Natural killer cell (primary cell): Measurements from ENCODE around the gene CFAP20. TPM values are rescaled to one million over a fixed set of nuclear protein-coding genes. Genes with fewer than 3 reads are reported as not detected.

Source experiments
- ATAC-seq, 3 donors: fragments of 150-1000 bp in 2 of 3; fragments of 200-7000 bp in 1 of 3; cut with Tn5 transposase; 1 replicate in 1 of 3; 2 replicates in 2 of 3; pipeline ENCODE4 v1.10.0; 2021; ENCODE audit warnings: mild to moderate bottlenecking in 2 of 3, moderate library complexity in 2 of 3
- DNase-seq, 2 donors: peaks; one replicate each; pipeline versions ENCODE4 v3.0.0 to v3.0.0-alpha.2; 2013 to 2021; ENCODE audit warnings: mixed read lengths in 1 of 2
- H3K27ac ChIP-seq: one replicate; pipeline ENCODE4 v1.5.1; 2013; ENCODE audit warnings: mild to moderate bottlenecking, low read length
- H3K27me3 ChIP-seq: one replicate; pipeline ENCODE4 v1.6.1; 2013; ENCODE audit warnings: low read length; ENCODE audit not compliant: control insufficient read depth, insufficient read depth
- H3K36me3 ChIP-seq: one replicate; pipeline ENCODE4 v1.6.1; 2013; ENCODE audit warnings: low read length; ENCODE audit not compliant: control insufficient read depth, insufficient read depth
- H3K4me1 ChIP-seq: one replicate; pipeline ENCODE4 v1.6.1; 2013; ENCODE audit warnings: low read length; ENCODE audit not compliant: control insufficient read depth, insufficient read depth
- H3K4me3 ChIP-seq: one replicate; pipeline ENCODE4 v1.5.1; 2013; ENCODE audit warnings: low read length
- H3K9me3 ChIP-seq: one replicate; pipeline ENCODE4 v1.6.1; 2013; ENCODE audit warnings: low read length; ENCODE audit not compliant: control insufficient read depth, insufficient read depth
- H3K27ac Mint-ChIP-seq, 2 donors: one replicate each; pipeline ENCODE4 v1.8.0; 2022; ENCODE audit warnings: mild to moderate bottlenecking in 2 of 2, mixed read lengths in 2 of 2, moderate library complexity in 1 of 2
- H3K27me3 Mint-ChIP-seq, 2 donors: one replicate each; pipeline ENCODE4 v1.8.0; 2022; ENCODE audit warnings: low read depth in 2 of 2, mixed read lengths in 2 of 2
- H3K36me3 Mint-ChIP-seq: one replicate; pipeline ENCODE4 v1.8.0; 2022; ENCODE audit warnings: mixed read lengths
- H3K4me1 Mint-ChIP-seq, 2 donors: one replicate each; pipeline ENCODE4 v1.8.0; 2022; ENCODE audit warnings: mixed read lengths in 2 of 2
- H3K4me3 Mint-ChIP-seq: one replicate; pipeline ENCODE4 v1.8.0; 2022; ENCODE audit warnings: mild to moderate bottlenecking, moderate library complexity, mixed read lengths
- H3K9me3 Mint-ChIP-seq, 2 donors: one replicate each; pipeline ENCODE4 v1.8.0; 2022; ENCODE audit warnings: mixed read lengths in 2 of 2
- CTCF ChIP-seq: fragments of 200-600 bp; IDR thresholded peaks from one replicate; pipeline ENCODE4 v1.8.0; 2022; ENCODE audit warnings: antibody characterized with exemption
- WGBS: methylation state at CpG from one replicate; pipeline ENCODE4 v1.1.7; 2013; ENCODE audit warnings: missing lambda C conversion rate; ENCODE audit not compliant: insufficient coverage; 5-methylcytosine and 5-hydroxymethylcytosine counted together
- intact Hi-C: fragments of 100-400 bp; cut with micrococcal nuclease; formaldehyde crosslinking; loops from one replicate; pipeline ENCODE4 v1.14.2; 2022
- total RNA-seq, 4 donors: library from RNA; stranded (reverse); fragments of 120-200 nt in 1 of 4; gene quantifications; one replicate each; pipeline versions ENCODE4 v1.2.3 to v1.2.4, GENCODE V29; 2013 to 2022

Gene CFAP20
- total RNA-seq, 3 donors from 2014 or later (not counting 1 experiment from before 2014, with no cell fraction given), result 57.9 to 137 (median 64.7) TPM

GRCh38 chr16:58116529-58116928 lies 12.7 kb downstream of the CFAP20 start:
- Mint-ChIP-seq H3K4me3 (no peak overlapping the region), H3K27ac (peak overlapping the region in 1 of 2 donors; percentile 24), H3K4me1 (peaks cover 20 to 24% of the 10 kb centered on the region in 2 donors), H3K9me3 (no peaks in the 10 kb centered on the region), H3K27me3 (no peaks in the 10 kb centered on the region), H3K36me3 (peaks cover 16% of the 10 kb centered on the region)
- no peaks in the 10 kb centered on the region for H3K4me1 ChIP-seq
- H3K36me3 ChIP-seq, result peaks cover 38% of the 10 kb centered on the region
- no peak overlapping the region for H3K4me3 ChIP-seq
- no peak for TF ChIP-seq CTCF
- H3K9me3 ChIP-seq, result no peaks in the 10 kb centered on the region
- ATAC-seq (no peak), DNase-seq (no peak)
- WGBS, result 98% methylated on average over 4 of the region's 6 CpGs
- intact Hi-C loops, result no loop called here
- H3K27me3 ChIP-seq, result no peaks in the 10 kb centered on the region
- no peak overlapping the region for H3K27ac ChIP-seq

GRCh38 chr16:58116081-58116480 lies 13.1 kb downstream of the CFAP20 start:
- Mint-ChIP-seq H3K4me1 (peaks cover 19% of the 10 kb centered on the region in 2 donors), H3K4me3 (no peak overlapping the region), H3K27me3 (no peaks in the 10 kb centered on the region), H3K9me3 (no peaks in the 10 kb centered on the region), H3K27ac (peak overlapping the region in 1 of 2 donors; percentile 24), H3K36me3 (peaks cover 16% of the 10 kb centered on the region)
- peaks cover 38% of the 10 kb centered on the region for H3K36me3 ChIP-seq
- no peaks in the 10 kb centered on the region for H3K27me3 ChIP-seq
- no peak overlapping the region for H3K27ac ChIP-seq
- intact Hi-C loops, result no loop called here
- no peaks in the 10 kb centered on the region for H3K9me3 ChIP-seq
- DNase-seq (no peak), ATAC-seq (no peak)
- no peak overlapping the region for H3K4me3 ChIP-seq
- H3K4me1 ChIP-seq, result no peaks in the 10 kb centered on the region
- 94% methylated on average over 5 of the region's 6 CpGs for WGBS
- no peak for TF ChIP-seq CTCF

GRCh38 chr16:58114827-58115825 lies 14.1 kb downstream of the CFAP20 start:
- no peak for TF ChIP-seq CTCF
- no peak overlapping the region for H3K27ac Mint-ChIP-seq
- H3K27me3 ChIP-seq, result no peaks in the 10 kb centered on the region
- no peaks in the 10 kb centered on the region for H3K27me3 Mint-ChIP-seq
- H3K9me3 ChIP-seq, result no peaks in the 10 kb centered on the region
- H3K9me3 Mint-ChIP-seq, result no peaks in the 10 kb centered on the region
- H3K36me3 Mint-ChIP-seq, result peaks cover 16% of the 10 kb centered on the region
- H3K4me1 Mint-ChIP-seq, result peaks cover 10 to 11% of the 10 kb centered on the region in 2 donors
- peak in 1 of 3 donors; percentile 38 for ATAC-seq
- 97% methylated on average over 23 of the region's 23 CpGs for WGBS
- no peak overlapping the region for H3K4me3 Mint-ChIP-seq
- H3K4me3 ChIP-seq, result no peak overlapping the region
- intact Hi-C loops, result no loop called here
- H3K27ac ChIP-seq, result no peak overlapping the region
- peaks cover 38% of the 10 kb centered on the region for H3K36me3 ChIP-seq
- H3K4me1 ChIP-seq, result no peaks in the 10 kb centered on the region
- DNase-seq, result no peak
